Measurements from ENCODE around the gene PPP1R36.

Gene PPP1R36

DNA sequence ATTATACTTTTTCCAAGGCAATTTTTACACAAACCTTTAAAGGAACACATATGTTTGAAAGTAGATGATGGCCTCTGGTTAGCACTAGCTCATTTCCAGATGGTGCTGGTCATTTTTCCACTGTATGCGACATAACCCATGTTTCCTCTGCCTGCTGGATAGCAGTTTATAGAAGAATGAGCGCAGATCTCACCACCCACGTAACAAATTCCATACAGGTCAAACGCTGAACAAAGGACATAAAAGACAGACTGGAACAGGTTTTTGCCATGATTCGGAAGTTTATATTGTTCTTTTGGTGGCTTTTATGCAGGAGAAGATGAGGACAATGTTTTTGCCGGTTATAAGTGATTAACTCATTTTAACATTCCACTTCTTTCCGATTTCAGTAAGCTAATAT is 30.7 kb downstream of the PPP1R36 start:
- no peak overlapping the region for H3K4me3 ChIP-seq (ENCODE audit: low read length)
- TF ChIP-seq CTCF (IDR thresholded peaks at IDR 0.05; ENCODE audit: insufficient read depth, low read depth, low read length, missing control alignments): no peak
- DNase-seq (ENCODE audit: low read depth): no peak

DNA sequence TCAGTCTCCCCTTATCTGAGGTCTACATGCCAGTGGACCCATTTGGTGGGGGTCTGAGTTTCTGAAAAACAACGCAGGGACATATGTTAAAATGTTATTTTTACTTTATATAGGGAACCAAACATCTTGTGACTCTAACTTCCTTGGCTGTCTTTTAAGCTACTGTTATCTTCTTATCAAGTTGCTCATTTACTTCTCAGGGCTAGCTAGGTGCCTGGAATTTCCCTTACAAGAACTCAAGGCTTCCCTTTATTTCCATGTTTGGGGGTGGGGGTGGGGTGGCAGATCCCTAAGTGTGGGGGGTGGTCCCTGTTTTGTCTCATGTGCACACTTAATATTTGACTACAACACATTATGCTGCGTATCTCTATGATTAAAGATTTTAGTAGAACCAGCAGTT is 31.6 kb downstream of the PPP1R36 start:
- no peak for TF ChIP-seq CTCF (IDR thresholded peaks at IDR 0.05; ENCODE audit: insufficient read depth, low read depth, low read length, missing control alignments)
- H3K4me3 ChIP-seq (ENCODE audit: low read length): no peak overlapping the region
- no peak for DNase-seq (ENCODE audit: low read depth)

DNA sequence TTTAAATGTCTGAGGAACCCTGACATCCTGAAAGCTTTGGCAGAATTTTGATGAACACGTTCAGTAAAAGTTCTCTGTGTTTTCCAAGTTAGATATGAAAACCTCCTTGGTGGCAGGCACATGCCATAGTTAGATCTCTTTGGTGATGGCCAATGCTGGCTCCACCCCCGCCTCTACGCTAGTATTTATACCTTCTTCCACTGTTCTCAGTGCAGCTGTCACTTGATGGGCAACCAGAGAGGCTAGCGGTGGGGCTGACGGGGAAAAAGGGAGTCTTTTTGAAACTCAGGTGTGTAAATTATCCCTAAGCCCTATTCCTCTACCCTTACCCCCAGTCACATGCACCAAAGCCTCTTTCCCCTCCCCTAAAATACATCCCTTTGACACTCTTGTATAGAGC is 32.1 kb downstream of the PPP1R36 start:
- no peak for TF ChIP-seq CTCF (IDR thresholded peaks at IDR 0.05; ENCODE audit: insufficient read depth, low read depth, low read length, missing control alignments)
- no peak overlapping the region for H3K4me3 ChIP-seq (ENCODE audit: low read length)
- no peak for DNase-seq (ENCODE audit: low read depth)

- H3K4me3 ChIP-seq (ENCODE audit: low read length): no peak overlapping the region
- no peak for TF ChIP-seq CTCF (IDR thresholded peaks at IDR 0.05; ENCODE audit: insufficient read depth, low read depth, low read length, missing control alignments)
- DNase-seq (ENCODE audit: low read depth): no peak
Measured at GRCh38 chr14:64584190-64584589, 34.4 kb downstream of the PPP1R36 start.

- no peak for DNase-seq (ENCODE audit: low read depth)
- TF ChIP-seq CTCF (IDR thresholded peaks at IDR 0.05; ENCODE audit: insufficient read depth, low read depth, low read length, missing control alignments): no peak
- H3K4me3 ChIP-seq (ENCODE audit: low read length): no peak overlapping the region
Measured at GRCh38 chr14:64591809-64592208, 42.0 kb downstream of the PPP1R36 start.

DNA sequence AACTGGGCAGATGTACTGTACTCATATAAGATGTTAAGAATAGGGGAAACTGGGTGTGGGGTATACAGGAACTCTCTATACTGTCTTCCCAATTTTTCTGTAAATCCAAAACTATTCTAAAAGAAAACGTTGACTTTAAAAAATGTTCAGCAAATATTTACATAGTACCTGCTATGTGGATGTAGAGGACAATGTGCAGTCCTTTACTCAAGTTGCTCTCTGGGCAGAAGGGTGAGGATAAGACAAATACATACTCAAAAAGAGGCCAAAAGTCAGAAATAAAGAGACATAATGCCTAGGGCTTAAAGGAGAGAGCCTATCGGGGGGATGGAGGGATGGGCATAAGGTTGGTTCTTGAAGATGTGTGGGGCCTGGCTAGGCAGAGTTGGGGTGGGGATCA is 44.7 kb downstream of the PPP1R36 start:
- no peak overlapping the region for H3K4me3 ChIP-seq (ENCODE audit: low read length)
- TF ChIP-seq CTCF (IDR thresholded peaks at IDR 0.05; ENCODE audit: insufficient read depth, low read depth, low read length, missing control alignments): no peak
- no peak for DNase-seq (ENCODE audit: low read depth)

- DNase-seq (ENCODE audit: low read depth): no peak
- no peak overlapping the region for H3K4me3 ChIP-seq (ENCODE audit: low read length)
- no peak for TF ChIP-seq CTCF (IDR thresholded peaks at IDR 0.05; ENCODE audit: insufficient read depth, low read depth, low read length, missing control alignments)
Measured at GRCh38 chr14:64598404-64598803, 48.6 kb downstream of the PPP1R36 start.

Measured in epithelial cell of esophagus (primary cell).